Activated CD4-positive, CD25-positive, alpha-beta regulatory T cell treated with anti-CD3 and anti-CD28 coated beads, Interleukin-2, amount 50 U/mL, for 24 hours (primary cell): ENCODE results near the gene SEMA5A.

Experiments used
- ATAC-seq, 2 donors: fragments of 150-1000 bp; cut with Tn5 transposase; one replicate each; pipeline ENCODE4 v1.10.0; 2021; ENCODE audit warnings: mild to moderate bottlenecking in 1 of 2, moderate library complexity in 1 of 2

Gene SEMA5A, protein sequence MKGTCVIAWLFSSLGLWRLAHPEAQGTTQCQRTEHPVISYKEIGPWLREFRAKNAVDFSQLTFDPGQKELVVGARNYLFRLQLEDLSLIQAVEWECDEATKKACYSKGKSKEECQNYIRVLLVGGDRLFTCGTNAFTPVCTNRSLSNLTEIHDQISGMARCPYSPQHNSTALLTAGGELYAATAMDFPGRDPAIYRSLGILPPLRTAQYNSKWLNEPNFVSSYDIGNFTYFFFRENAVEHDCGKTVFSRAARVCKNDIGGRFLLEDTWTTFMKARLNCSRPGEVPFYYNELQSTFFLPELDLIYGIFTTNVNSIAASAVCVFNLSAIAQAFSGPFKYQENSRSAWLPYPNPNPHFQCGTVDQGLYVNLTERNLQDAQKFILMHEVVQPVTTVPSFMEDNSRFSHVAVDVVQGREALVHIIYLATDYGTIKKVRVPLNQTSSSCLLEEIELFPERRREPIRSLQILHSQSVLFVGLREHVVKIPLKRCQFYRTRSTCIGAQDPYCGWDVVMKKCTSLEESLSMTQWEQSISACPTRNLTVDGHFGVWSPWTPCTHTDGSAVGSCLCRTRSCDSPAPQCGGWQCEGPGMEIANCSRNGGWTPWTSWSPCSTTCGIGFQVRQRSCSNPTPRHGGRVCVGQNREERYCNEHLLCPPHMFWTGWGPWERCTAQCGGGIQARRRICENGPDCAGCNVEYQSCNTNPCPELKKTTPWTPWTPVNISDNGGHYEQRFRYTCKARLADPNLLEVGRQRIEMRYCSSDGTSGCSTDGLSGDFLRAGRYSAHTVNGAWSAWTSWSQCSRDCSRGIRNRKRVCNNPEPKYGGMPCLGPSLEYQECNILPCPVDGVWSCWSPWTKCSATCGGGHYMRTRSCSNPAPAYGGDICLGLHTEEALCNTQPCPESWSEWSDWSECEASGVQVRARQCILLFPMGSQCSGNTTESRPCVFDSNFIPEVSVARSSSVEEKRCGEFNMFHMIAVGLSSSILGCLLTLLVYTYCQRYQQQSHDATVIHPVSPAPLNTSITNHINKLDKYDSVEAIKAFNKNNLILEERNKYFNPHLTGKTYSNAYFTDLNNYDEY

DNA sequence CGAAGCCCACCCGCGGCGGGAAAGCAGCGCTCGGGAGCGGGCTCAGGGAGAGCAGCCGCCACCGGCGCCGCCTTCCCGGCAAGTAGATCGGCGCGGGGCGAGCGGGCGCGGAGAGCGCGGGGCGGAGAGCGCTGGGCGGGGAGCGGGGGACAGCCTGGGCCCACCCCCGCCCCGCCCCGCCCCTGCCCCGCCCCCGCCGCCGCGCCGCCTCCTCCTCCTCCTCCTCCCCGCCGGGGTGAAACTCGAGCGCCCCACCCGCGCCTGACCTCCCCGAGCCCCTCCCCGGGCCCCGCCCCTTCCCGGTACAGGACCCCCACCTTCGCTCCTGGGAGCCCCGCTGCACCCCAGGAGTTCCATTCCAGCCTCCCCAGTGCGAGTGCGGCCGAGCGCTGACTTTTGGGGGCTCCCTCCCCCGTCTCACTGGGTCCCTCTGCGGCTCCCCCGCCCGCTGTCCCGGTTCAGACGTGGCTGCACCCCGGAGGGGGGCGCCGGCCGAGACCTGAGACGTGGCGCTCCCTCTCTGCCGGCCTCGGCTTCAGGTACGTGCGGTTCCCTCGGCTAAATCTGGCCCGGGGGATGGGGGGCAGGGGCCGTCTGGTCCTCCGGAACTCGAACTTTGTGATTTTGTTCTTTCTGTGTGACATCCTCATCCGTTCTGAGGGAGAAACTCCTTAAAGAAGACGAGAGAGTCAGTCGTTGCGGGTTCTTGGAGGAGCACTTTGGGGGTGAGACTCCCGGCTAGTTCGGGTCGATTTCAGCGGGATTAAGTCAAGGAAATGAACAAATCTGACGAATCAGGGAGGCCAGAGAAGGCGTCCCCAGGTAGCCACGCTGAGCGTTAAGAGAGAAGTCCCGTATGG is at the start of gene SEMA5A:
Gene SEMA5A, minus strand, starts transcription at position 84 of the 860 bp plus-strand sequence. CDS start 166,129 bp downstream, outside the sequence.
- ATAC-seq: no peak

DNA sequence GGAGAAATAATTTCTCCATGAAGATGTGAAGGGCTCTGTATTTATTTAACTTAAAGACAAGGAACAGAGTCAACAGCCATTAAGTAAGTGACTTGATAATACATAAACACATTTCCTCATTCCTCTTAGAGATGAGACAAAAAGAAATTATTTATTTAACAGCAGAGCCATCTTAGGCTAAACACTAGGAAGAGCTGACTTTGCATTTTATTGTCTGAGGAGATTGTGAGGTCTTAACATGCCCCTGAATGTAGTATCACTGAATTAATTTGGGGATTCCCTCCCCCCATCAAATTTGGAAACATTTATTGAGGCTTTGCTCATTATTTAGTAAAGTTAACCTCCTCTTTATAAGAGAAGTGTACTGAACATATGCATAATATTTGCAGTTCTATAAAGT is 49.0 kb upstream of the SEMA5A start:
- no peak for ATAC-seq

DNA sequence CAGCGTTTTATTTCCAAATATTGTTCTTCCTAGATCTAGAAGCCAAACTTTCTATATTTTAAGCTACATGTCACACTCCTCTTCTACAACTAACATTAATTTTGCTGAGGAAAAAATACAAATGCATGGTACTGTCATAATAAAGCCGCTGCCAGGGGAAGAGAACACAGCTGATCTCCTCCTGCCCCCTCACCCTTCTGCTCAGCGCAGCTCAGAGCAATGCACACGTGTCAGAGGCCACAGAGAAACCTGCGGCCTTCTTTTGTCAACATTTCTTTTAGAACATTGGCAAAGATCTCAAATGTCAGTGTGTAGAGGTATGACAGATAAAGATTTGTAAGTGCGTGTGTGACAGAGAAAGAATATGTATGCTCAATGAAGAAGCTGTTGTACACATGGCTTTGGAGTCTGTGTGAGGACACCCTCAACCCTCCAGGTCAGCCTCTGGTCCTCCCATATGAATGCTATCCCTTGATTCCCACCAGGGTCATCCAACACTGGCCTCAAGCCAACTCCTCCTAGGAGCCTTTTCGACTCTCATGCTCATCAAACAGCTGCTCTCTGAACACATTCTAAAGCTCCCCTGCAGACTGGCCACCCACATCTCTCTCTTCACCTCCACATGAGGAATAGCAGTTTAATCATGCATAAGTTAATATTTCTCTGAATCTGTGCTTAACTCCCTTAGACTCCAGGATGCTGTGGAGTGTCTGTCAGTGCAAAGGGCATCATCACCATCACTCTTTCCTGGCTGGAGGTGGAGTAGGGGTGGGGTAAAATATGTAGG is 43.4 kb upstream of the SEMA5A start:
- ATAC-seq: no peak

DNA sequence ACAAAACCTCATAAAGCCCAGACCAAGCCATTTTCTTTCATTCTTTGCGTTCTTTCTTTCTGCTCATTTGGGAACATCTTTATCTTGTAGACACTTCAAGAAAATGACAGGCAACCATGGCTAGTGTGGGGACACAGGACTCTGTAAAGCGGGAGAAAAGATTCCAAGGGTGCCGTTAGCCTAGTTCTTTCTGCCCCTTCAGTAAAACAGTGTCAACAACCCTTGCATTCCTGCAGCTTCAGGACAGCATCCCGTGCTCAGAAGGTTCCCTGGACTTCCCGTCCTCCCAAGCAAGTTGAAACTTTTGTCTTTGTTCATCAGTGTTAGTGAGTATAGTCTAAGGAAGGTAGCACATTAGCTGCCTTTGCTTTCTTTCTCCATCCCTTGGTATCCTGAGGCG is 42.4 kb upstream of the SEMA5A start:
- ATAC-seq: no peak

DNA sequence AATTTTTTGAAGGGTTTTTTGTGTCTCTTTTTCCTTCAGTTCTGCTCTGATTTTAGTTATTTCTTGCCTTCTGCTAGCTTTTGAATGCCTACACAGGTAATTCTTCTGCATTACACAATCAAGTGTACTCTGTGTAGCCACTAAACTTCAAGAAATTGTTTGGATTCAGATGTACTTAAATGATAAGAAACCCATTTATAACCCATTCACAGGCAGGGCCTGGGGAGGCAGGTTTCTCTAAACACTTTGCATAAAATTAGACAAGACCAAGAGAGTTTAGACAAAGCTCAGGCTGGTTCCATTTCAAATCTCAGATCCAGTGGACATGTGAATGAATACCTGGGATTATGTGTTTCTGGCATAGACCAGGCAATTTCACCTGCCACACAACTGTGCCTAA is 41.3 kb upstream of the SEMA5A start:
- no peak for ATAC-seq

DNA sequence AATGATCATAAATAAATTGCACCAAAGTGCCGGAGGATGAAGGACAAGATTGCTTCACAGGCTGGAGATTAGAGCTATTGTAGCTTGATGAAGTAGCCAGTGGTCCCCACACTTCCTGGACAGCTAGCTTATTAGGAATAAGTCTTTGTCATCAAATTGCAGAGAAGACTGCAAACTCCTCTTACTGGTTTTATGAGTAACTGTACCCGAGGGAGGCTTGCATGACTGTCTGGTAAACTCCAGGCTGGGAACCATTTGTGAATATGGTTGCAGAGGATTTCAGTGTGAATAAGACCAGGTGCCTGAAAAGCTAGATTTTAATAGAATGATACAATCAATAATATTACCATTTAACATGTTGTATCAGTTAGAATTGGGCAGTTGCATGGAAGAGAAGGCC is 36.5 kb upstream of the SEMA5A start:
- ATAC-seq: no peak

DNA sequence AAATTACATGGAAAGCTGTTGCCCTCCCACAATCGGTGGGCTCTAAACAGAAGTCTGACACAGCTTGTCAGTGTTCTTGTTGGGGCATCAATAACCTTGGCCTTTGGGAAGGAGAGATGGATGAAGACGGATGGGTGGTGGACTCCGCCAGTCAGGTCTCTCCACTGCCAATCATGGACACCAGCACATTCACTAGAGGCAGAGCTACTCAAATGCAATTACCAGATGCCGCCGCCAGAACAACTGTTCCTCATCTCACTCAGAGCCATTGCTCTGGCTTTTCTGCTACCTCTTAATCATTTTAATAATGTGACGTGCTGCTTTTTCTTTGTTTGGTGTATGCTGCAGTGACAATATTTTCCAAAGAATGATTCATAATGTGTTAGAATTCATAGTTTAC is 27.9 kb upstream of the SEMA5A start:
- ATAC-seq: no peak

DNA sequence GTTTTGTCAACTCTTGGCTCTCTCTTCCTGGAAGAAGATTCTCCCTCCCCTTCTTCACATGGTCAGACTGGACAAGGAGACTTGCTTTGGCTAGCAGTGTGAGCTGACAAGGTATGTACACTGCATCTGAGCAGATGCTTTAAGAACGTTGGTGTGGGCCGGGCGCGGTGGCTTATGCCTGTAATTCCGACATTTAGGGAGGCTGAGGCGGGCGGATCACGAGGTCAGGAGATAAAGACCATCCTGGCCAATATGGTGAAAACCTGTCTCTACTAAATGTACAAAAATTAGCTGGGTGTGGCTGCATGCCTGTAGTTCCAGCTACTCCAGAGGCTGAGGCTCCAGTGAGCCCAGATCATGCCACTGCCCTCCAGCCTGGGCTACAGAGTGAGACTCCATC is 26.4 kb upstream of the SEMA5A start:
- no peak for ATAC-seq

DNA sequence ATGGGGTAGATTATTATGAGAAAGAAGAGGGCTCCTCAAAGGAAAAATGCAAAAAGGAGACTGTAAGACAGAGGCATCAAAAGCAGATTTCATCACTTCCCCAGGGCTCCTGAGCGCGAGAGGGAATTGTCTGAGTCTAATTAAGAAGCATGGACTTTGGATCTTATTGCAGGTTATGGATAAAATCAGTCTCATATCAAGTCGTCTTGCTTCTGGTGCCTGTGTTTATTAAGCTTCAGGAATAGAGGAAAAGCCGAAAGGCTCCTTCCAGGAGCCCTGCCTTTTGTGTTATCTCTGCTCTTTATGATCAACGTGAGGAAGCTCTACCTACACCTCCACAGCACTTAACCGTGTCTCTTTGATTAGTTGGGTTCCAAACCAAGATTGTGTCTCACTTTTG is 25.0 kb upstream of the SEMA5A start:
- ATAC-seq: no peak

DNA sequence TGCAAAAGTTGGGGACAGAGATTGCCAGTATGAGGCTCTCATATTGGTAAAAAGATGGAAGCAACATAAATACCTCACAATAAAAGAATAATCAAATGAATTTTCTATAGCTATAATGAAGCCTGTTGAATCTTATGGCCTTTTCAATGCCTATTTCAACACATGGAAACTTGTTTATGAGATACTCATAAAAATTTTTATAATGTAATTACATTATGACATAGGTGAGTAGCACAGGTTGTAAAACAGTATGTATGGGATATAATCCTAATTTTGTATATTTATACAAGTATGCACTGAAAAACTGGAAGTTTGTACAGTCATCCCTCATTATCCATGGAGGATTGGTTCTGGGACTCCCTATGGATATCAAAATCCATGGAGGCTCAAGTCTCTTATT is 21.2 kb upstream of the SEMA5A start:
- no peak for ATAC-seq

DNA sequence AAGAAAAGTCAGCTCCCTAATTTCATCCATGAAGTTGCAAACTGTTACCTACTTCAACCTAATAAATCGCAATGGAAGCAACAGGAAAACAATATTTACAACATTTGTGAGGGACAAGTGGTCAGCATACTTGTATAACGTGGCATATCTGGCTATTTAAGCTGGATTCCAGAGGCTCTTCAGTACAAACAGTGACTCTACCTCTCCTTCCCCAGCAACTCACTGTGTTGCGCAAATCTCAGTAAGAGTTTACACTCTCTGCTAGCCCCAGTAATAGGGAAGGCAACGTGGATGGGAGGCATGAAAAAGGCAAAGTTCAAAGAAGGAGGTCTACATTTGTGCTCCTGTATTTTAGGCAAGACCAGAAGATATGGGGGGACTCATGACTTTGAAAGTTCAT is 18.9 kb upstream of the SEMA5A start:
- ATAC-seq: no peak

DNA sequence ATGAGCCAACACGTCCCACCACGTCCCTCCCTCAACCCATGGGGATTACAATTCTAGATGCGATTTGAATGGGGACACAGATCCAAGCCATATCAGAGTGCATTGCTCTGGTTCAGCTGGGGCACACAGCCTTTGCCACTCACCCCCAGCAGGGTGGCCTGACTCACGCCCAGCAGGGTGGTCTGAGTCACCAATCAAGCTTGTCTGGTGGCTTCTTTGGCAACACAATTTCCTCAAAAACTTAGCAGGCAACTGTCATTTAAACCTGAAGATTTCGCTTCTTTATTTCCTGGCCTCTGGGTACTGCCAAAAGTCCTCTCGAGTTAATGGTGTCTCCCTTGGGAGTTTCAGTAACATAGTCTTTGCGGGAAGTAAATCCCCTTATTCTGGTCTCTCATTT is 16.3 kb upstream of the SEMA5A start:
- no peak for ATAC-seq

DNA sequence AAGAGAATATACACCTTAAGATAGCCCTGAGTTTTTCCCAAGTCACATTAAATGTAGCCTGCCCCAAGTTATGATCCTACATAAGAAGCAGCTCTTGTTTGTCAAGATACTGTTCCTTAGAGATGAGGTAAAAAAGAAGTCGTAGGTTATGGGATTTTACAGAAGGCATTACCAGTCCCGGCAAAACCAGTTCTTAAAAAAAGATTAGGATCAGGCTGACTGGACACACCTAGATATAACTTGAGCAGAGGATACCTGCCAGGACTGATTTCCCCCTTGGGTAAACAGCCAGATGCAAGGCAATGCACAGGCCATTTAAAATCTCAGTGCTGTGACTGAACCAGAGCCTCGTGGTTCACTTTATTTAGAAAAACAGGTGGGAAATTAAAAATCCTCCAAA is 14.1 kb upstream of the SEMA5A start:
- no peak for ATAC-seq

DNA sequence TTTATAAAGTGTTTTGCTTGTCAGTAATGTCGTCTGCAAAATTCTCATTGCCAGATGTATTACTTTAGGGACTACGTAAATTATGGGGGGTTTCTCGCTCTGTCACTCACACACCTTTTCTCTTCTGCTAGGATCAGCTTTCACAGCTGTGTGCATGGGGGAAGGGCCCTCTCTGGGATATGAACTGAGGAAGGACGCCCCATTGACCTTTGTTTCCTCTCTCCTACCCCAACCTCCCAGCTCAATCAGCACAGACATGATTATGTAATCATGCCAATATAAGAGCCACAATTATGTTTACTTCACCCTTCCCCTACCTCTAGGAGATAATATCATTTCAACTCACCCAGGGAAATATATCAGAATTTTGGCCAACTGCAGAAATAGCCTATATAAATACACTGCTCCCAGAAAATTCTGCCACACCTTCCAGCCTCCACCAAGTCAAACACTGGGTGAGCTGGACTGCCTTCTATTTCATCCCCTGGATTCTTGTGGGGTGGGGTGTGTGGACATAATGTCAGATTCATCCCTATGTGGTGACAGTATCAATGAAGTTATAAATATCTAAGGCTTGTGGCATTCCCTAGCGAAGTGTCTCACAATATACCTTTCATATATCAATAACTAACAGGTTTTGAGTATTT is 12.6 kb upstream of the SEMA5A start:
- no peak for ATAC-seq

DNA sequence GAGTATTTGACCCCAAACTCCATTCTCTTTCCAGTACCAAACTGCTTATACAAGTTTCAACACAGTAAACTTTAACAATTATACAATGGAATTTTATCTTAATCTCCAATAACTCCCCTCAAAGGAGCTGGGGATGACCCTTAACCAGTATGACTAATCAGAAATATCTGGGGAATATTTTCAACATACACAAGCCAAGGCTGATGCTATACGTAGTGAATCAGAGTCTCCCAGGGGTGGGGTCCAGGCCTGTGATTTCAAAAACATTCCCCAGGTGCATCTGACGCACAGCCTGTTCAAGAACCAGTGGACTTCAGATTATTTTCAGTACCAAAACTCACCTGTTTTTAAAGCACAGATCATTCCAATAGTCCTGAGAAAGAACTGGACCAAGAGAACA is 11.8 kb upstream of the SEMA5A start:
- ATAC-seq: no peak

DNA sequence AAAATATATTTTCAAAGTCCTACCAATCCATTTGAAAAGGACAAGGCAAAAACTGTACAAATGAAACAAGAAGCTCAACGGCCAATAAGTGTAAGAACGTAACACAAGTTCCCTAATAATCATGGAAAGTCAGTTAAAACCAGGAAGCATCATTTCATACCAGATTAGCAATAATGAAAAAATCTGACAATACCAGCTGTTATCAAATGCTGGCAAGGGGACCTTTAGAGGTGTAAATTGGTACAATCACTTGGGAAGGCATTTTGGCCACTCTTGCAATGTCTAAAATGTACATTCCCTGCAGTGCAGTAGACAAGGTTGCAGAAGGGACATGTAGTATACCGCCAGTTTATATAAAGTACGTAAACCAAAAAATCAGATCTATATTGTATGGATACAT is 10.1 kb upstream of the SEMA5A start:
- no peak for ATAC-seq

DNA sequence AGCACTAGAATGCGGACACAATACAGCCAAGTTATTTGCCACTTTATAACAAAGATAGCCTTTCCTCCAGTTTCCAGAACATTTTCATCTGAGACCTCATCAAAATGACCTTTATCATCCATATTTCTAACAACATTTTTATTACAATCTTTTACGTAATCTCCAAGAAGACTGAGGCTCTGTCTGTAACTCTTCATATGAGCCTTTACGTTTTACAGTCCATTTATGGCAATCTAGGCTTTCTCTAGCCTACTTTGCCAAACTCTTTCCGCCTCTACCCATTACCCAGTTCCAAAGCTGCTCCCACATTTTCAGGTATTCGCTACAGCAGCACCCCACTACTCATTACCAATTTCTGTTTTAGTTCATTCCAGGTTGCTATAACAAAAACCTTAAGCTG is 8.2 kb upstream of the SEMA5A start:
- ATAC-seq: no peak

DNA sequence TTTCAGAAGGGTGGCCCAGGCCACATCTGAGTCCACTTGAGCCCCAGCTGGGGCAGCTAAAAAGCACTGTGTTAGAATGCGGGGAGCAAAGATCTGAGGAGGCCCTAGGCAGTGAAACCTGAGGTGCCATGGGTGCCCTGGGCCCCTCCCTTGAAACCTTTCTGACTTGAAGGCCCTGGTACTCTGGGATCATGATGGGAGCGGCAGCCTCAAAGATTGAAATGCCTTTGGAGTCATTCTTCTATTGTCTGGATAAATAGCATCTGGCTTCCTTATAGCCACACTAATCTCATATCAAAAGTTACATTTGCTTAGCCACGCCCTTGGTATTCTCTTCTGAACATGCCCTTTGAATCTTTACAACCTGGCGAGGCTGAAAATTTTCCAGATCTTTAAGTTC is 7.7 kb upstream of the SEMA5A start:
- ATAC-seq: no peak

DNA sequence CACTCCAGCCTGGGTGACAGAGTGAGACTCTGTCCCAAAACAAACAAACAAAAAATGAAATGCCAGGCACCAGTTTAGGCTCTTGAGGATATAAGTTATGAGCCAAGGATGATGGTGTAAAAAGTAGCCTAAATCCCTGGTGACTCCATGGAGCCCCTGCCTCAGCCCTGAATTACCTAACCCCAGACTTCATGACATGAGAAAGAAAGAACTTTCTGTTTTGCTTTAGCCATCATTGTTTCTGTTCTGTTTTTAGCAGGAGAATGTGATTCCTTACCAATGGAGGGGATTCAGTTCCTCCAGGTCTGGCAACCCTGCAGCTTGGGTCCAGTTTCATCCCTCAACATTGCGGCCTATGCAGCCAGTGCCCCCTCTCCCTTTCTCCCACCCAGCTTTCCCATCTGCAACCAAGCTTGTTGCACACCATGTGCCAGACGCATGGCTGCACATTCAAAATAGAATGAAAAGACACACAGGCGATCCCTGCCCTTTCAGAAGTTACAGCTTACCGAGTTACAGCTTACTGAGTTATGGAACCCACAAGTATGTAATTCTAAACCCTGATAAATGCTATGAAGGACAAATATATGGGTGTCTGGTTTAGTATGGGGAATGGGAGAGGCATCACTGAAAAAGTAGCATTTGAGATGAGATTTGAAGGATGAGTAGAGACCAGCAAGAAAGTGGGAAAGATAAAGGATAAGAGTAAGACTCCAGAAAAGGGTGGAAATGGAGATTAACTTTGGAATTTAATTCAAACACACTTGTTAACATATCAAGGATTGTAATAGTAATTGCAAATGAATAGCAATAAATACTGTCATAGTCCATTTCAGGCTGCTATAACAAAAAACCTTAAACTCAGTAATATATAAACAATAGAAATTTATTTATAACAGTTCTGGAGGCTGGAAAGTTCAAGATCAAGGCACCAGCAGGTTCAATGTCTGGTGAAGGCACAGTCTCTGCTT is 6.0 kb upstream of the SEMA5A start:
- ATAC-seq: no peak

DNA sequence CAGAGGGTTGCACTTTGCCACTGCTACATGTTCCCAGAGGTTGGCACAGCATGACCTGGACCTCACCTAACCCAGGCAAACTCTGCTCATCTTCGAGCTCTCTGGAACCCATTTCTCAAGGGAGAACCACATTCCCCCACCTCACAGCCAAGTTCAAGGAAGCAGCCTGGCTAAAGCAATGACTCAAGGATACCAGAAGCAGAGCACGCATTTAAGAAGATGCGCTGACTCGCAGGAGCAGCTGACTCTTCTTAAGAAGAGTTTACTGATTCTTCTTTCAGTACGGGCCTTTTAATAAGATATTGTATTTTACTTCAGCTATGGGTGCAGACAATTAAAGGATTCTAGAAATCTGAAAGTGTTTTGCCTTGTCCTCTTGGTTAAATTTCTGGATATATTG is 4.1 kb upstream of the SEMA5A start:
- no peak for ATAC-seq
